ENCODE measurements around the gene FUT8.

Gene FUT8

GRCh38 chr14:65600742-65601141, 188.2 kb downstream of the FUT8 start:
- no peaks in the 10 kb centered on the region for H3K27me3 ChIP-seq (ENCODE audit: control insufficient read depth in 1 of 2, insufficient read depth in 2 of 2, low read length in 2 of 2)
- H3K27ac ChIP-seq (ENCODE audit: low read depth, low read length): no peak overlapping the region
- no peak overlapping the region for H3K9ac ChIP-seq (ENCODE audit: low read depth in 1 of 2, low read length in 2 of 2)
- no peak overlapping the region for H3K4me3 ChIP-seq (ENCODE audit: low read depth in 1 of 2, low read length in 2 of 2)
- H3K36me3 ChIP-seq (ENCODE audit: control insufficient read depth in 1 of 2, insufficient read depth in 2 of 2, low read length in 2 of 2): no peaks in the 10 kb centered on the region
- peaks cover 5 to 12% of the 10 kb centered on the region in 2 donors for H3K4me1 ChIP-seq (ENCODE audit: control insufficient read depth in 1 of 2, insufficient read depth in 2 of 2, low read length in 2 of 2)
- H3K9me3 ChIP-seq (ENCODE audit: control insufficient read depth in 1 of 2, low read length in 2 of 2): no peaks in the 10 kb centered on the region

- Histone ChIP-seq H3K9me3 (ENCODE audit: control insufficient read depth in 1 of 2, low read length in 2 of 2) (no peaks in the 10 kb centered on the region), H3K9ac (ENCODE audit: low read depth in 1 of 2, low read length in 2 of 2) (no peak overlapping the region), H3K27me3 (ENCODE audit: control insufficient read depth in 1 of 2, insufficient read depth in 2 of 2, low read length in 2 of 2) (no peaks in the 10 kb centered on the region), H3K4me1 (ENCODE audit: control insufficient read depth in 1 of 2, insufficient read depth in 2 of 2, low read length in 2 of 2) (peaks cover under 1 to 6% of the 10 kb centered on the region in 2 donors), H3K4me3 (ENCODE audit: low read depth in 1 of 2, low read length in 2 of 2) (no peak overlapping the region), H3K27ac (ENCODE audit: low read depth, low read length) (no peak overlapping the region), H3K36me3 (ENCODE audit: control insufficient read depth in 1 of 2, insufficient read depth in 2 of 2, low read length in 2 of 2) (no peaks in the 10 kb centered on the region)
These were observed 192.0 kb downstream of the FUT8 start for GRCh38 chr14:65604535-65604934.

- H3K9me3 ChIP-seq (ENCODE audit: control insufficient read depth in 1 of 2, low read length in 2 of 2): no peaks in the 10 kb centered on the region
- H3K27ac ChIP-seq (ENCODE audit: low read depth, low read length): no peak overlapping the region
- no peak overlapping the region for H3K4me3 ChIP-seq (ENCODE audit: low read depth in 1 of 2, low read length in 2 of 2)
- H3K27me3 ChIP-seq (ENCODE audit: control insufficient read depth in 1 of 2, insufficient read depth in 2 of 2, low read length in 2 of 2): no peaks in the 10 kb centered on the region
- no peak overlapping the region for H3K9ac ChIP-seq (ENCODE audit: low read depth in 1 of 2, low read length in 2 of 2)
- peaks cover 0 to 3% of the 10 kb centered on the region in 2 donors for H3K4me1 ChIP-seq (ENCODE audit: control insufficient read depth in 1 of 2, insufficient read depth in 2 of 2, low read length in 2 of 2)
- H3K36me3 ChIP-seq (ENCODE audit: control insufficient read depth in 1 of 2, insufficient read depth in 2 of 2, low read length in 2 of 2): no peaks in the 10 kb centered on the region
These were observed 192.4 kb downstream of the FUT8 start for GRCh38 chr14:65604936-65605335.

- Histone ChIP-seq H3K27me3 (ENCODE audit: control insufficient read depth in 1 of 2, insufficient read depth in 2 of 2, low read length in 2 of 2) (no peaks in the 10 kb centered on the region), H3K36me3 (ENCODE audit: control insufficient read depth in 1 of 2, insufficient read depth in 2 of 2, low read length in 2 of 2) (no peaks in the 10 kb centered on the region), H3K4me1 (ENCODE audit: control insufficient read depth in 1 of 2, insufficient read depth in 2 of 2, low read length in 2 of 2) (no peaks in the 10 kb centered on the region), H3K27ac (ENCODE audit: low read depth, low read length) (no peak overlapping the region), H3K9ac (ENCODE audit: low read depth in 1 of 2, low read length in 2 of 2) (no peak overlapping the region), H3K9me3 (ENCODE audit: control insufficient read depth in 1 of 2, low read length in 2 of 2) (no peaks in the 10 kb centered on the region), H3K4me3 (ENCODE audit: low read depth in 1 of 2, low read length in 2 of 2) (no peak overlapping the region)
These were observed 193.9 kb downstream of the FUT8 start for GRCh38 chr14:65606460-65606859.

- H3K27me3 ChIP-seq (ENCODE audit: control insufficient read depth in 1 of 2, insufficient read depth in 2 of 2, low read length in 2 of 2): no peaks in the 10 kb centered on the region
- H3K27ac ChIP-seq (ENCODE audit: low read depth, low read length): no peak overlapping the region
- H3K4me1 ChIP-seq (ENCODE audit: control insufficient read depth in 1 of 2, insufficient read depth in 2 of 2, low read length in 2 of 2): no peaks in the 10 kb centered on the region
- no peak overlapping the region for H3K4me3 ChIP-seq (ENCODE audit: low read depth in 1 of 2, low read length in 2 of 2)
- H3K9me3 ChIP-seq (ENCODE audit: control insufficient read depth in 1 of 2, low read length in 2 of 2): no peaks in the 10 kb centered on the region
- H3K9ac ChIP-seq (ENCODE audit: low read depth in 1 of 2, low read length in 2 of 2): no peak overlapping the region
- peaks cover 4 to 9% of the 10 kb centered on the region in 2 donors for H3K36me3 ChIP-seq (ENCODE audit: control insufficient read depth in 1 of 2, insufficient read depth in 2 of 2, low read length in 2 of 2)
These were observed 200.7 kb downstream of the FUT8 start for GRCh38 chr14:65613131-65613650.

- Histone ChIP-seq H3K27me3 (ENCODE audit: control insufficient read depth in 1 of 2, insufficient read depth in 2 of 2, low read length in 2 of 2) (no peaks in the 10 kb centered on the region), H3K9ac (ENCODE audit: low read depth in 1 of 2, low read length in 2 of 2) (no peak overlapping the region), H3K4me1 (ENCODE audit: control insufficient read depth in 1 of 2, insufficient read depth in 2 of 2, low read length in 2 of 2) (no peaks in the 10 kb centered on the region), H3K9me3 (ENCODE audit: control insufficient read depth in 1 of 2, low read length in 2 of 2) (no peaks in the 10 kb centered on the region), H3K36me3 (ENCODE audit: control insufficient read depth in 1 of 2, insufficient read depth in 2 of 2, low read length in 2 of 2) (peaks cover 11 to 12% of the 10 kb centered on the region in 2 donors), H3K27ac (ENCODE audit: low read depth, low read length) (no peak overlapping the region), H3K4me3 (ENCODE audit: low read depth in 1 of 2, low read length in 2 of 2) (no peak overlapping the region)
These were observed 206.5 kb downstream of the FUT8 start for GRCh38 chr14:65618996-65619395.

- no peak overlapping the region for H3K4me3 ChIP-seq (ENCODE audit: low read depth in 1 of 2, low read length in 2 of 2)
- H3K9ac ChIP-seq (ENCODE audit: low read depth in 1 of 2, low read length in 2 of 2): no peak overlapping the region
- H3K36me3 ChIP-seq (ENCODE audit: control insufficient read depth in 1 of 2, insufficient read depth in 2 of 2, low read length in 2 of 2): peaks cover 11 to 12% of the 10 kb centered on the region in 2 donors
- no peaks in the 10 kb centered on the region for H3K4me1 ChIP-seq (ENCODE audit: control insufficient read depth in 1 of 2, insufficient read depth in 2 of 2, low read length in 2 of 2)
- H3K27me3 ChIP-seq (ENCODE audit: control insufficient read depth in 1 of 2, insufficient read depth in 2 of 2, low read length in 2 of 2): no peaks in the 10 kb centered on the region
- no peak overlapping the region for H3K27ac ChIP-seq (ENCODE audit: low read depth, low read length)
- no peaks in the 10 kb centered on the region for H3K9me3 ChIP-seq (ENCODE audit: control insufficient read depth in 1 of 2, low read length in 2 of 2)
These were observed 207.7 kb downstream of the FUT8 start for GRCh38 chr14:65620195-65620594.

GRCh38 chr14:65622703-65623102, 210.2 kb downstream of the FUT8 start:
- no peak overlapping the region for H3K27ac ChIP-seq (ENCODE audit: low read depth, low read length)
- H3K27me3 ChIP-seq (ENCODE audit: control insufficient read depth in 1 of 2, insufficient read depth in 2 of 2, low read length in 2 of 2): no peaks in the 10 kb centered on the region
- no peak overlapping the region for H3K9ac ChIP-seq (ENCODE audit: low read depth in 1 of 2, low read length in 2 of 2)
- peaks cover 5 to 7% of the 10 kb centered on the region in 2 donors for H3K36me3 ChIP-seq (ENCODE audit: control insufficient read depth in 1 of 2, insufficient read depth in 2 of 2, low read length in 2 of 2)
- H3K4me3 ChIP-seq (ENCODE audit: low read depth in 1 of 2, low read length in 2 of 2): no peak overlapping the region
- H3K4me1 ChIP-seq (ENCODE audit: control insufficient read depth in 1 of 2, insufficient read depth in 2 of 2, low read length in 2 of 2): no peaks in the 10 kb centered on the region
- H3K9me3 ChIP-seq (ENCODE audit: control insufficient read depth in 1 of 2, low read length in 2 of 2): no peaks in the 10 kb centered on the region

- Histone ChIP-seq H3K27ac (ENCODE audit: low read depth, low read length) (no peak overlapping the region), H3K9me3 (ENCODE audit: control insufficient read depth in 1 of 2, low read length in 2 of 2) (no peaks in the 10 kb centered on the region), H3K27me3 (ENCODE audit: control insufficient read depth in 1 of 2, insufficient read depth in 2 of 2, low read length in 2 of 2) (no peaks in the 10 kb centered on the region), H3K36me3 (ENCODE audit: control insufficient read depth in 1 of 2, insufficient read depth in 2 of 2, low read length in 2 of 2) (peaks cover 5 to 6% of the 10 kb centered on the region in 2 donors), H3K4me1 (ENCODE audit: control insufficient read depth in 1 of 2, insufficient read depth in 2 of 2, low read length in 2 of 2) (no peaks in the 10 kb centered on the region), H3K4me3 (ENCODE audit: low read depth in 1 of 2, low read length in 2 of 2) (no peak overlapping the region), H3K9ac (ENCODE audit: low read depth in 1 of 2, low read length in 2 of 2) (no peak overlapping the region)
These were observed 211.2 kb downstream of the FUT8 start for GRCh38 chr14:65623759-65624158.

GRCh38 chr14:65627315-65627714, 214.8 kb downstream of the FUT8 start:
- no peak overlapping the region for H3K9ac ChIP-seq (ENCODE audit: low read depth in 1 of 2, low read length in 2 of 2)
- no peaks in the 10 kb centered on the region for H3K27me3 ChIP-seq (ENCODE audit: control insufficient read depth in 1 of 2, insufficient read depth in 2 of 2, low read length in 2 of 2)
- H3K36me3 ChIP-seq (ENCODE audit: control insufficient read depth in 1 of 2, insufficient read depth in 2 of 2, low read length in 2 of 2): peaks cover 7 to 21% of the 10 kb centered on the region in 2 donors
- H3K9me3 ChIP-seq (ENCODE audit: control insufficient read depth in 1 of 2, low read length in 2 of 2): no peaks in the 10 kb centered on the region
- no peak overlapping the region for H3K27ac ChIP-seq (ENCODE audit: low read depth, low read length)
- no peak overlapping the region for H3K4me3 ChIP-seq (ENCODE audit: low read depth in 1 of 2, low read length in 2 of 2)
- no peaks in the 10 kb centered on the region for H3K4me1 ChIP-seq (ENCODE audit: control insufficient read depth in 1 of 2, insufficient read depth in 2 of 2, low read length in 2 of 2)

- peaks cover 7 to 21% of the 10 kb centered on the region in 2 donors for H3K36me3 ChIP-seq (ENCODE audit: control insufficient read depth in 1 of 2, insufficient read depth in 2 of 2, low read length in 2 of 2)
- no peak overlapping the region for H3K27ac ChIP-seq (ENCODE audit: low read depth, low read length)
- H3K9me3 ChIP-seq (ENCODE audit: control insufficient read depth in 1 of 2, low read length in 2 of 2): no peaks in the 10 kb centered on the region
- no peaks in the 10 kb centered on the region for H3K27me3 ChIP-seq (ENCODE audit: control insufficient read depth in 1 of 2, insufficient read depth in 2 of 2, low read length in 2 of 2)
- no peak overlapping the region for H3K9ac ChIP-seq (ENCODE audit: low read depth in 1 of 2, low read length in 2 of 2)
- H3K4me3 ChIP-seq (ENCODE audit: low read depth in 1 of 2, low read length in 2 of 2): no peak overlapping the region
- no peaks in the 10 kb centered on the region for H3K4me1 ChIP-seq (ENCODE audit: control insufficient read depth in 1 of 2, insufficient read depth in 2 of 2, low read length in 2 of 2)
These were observed 216.1 kb downstream of the FUT8 start for GRCh38 chr14:65628664-65629063.

All from duodenal mucosa (tissue), 2 donors.